GM12892 (cell line): ENCODE data around the gene NPHP1.

ENCODE experiments used
- POLR2A ChIP-seq: IDR thresholded peaks from 2 replicates; pipeline ENCODE4 v1.6.1; 2011; ENCODE audit warnings: low read depth, low read length, control low read depth
- POLR2AphosphoS5 ChIP-seq: IDR thresholded peaks from 2 replicates; pipeline ENCODE4 v1.6.1; 2011; ENCODE audit warnings: low read depth, low read length, control low read depth
- TAF1 ChIP-seq: IDR thresholded peaks from 2 replicates; pipeline ENCODE4 v1.6.1; 2011; ENCODE audit warnings: low read depth, mild to moderate bottlenecking, control low read depth, low read length, borderline replicate concordance

DNA sequence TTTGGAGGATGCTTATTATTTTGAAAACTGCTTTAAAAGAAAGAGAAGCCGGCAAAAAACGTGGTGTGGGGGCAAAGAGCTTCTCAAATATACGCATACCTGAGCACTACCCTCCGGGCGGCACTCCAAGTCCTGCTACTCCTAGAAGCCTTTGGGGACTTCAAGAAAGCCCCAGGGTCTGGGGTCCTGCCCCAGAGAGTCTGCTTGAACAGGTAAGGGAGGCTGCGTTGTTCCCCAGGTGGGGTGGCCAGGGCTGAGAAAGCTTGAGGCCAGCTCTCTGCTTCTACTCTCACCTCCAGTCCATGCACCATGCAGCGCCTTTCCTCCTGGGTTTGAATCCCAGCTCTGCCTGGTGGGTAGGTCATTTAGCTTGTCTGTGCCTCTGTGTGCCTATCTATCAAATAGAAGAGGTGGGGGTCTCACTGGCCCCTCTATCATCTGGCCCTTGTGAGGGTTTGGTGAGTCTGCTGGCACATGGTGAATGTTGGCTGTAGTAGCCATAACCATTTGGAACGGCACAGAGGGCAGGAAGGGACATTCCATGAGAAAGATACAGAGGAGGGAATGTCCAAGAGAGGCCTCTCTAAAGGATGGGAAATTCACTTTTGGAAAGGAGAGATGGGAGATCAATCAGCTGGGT, 108.7 kb downstream of the NPHP1 start:
- TF ChIP-seq POLR2AphosphoS5 (no peak), POLR2A (no peak), TAF1 (no peak)
